ENCODE measurements around the gene REC114.

DNA sequence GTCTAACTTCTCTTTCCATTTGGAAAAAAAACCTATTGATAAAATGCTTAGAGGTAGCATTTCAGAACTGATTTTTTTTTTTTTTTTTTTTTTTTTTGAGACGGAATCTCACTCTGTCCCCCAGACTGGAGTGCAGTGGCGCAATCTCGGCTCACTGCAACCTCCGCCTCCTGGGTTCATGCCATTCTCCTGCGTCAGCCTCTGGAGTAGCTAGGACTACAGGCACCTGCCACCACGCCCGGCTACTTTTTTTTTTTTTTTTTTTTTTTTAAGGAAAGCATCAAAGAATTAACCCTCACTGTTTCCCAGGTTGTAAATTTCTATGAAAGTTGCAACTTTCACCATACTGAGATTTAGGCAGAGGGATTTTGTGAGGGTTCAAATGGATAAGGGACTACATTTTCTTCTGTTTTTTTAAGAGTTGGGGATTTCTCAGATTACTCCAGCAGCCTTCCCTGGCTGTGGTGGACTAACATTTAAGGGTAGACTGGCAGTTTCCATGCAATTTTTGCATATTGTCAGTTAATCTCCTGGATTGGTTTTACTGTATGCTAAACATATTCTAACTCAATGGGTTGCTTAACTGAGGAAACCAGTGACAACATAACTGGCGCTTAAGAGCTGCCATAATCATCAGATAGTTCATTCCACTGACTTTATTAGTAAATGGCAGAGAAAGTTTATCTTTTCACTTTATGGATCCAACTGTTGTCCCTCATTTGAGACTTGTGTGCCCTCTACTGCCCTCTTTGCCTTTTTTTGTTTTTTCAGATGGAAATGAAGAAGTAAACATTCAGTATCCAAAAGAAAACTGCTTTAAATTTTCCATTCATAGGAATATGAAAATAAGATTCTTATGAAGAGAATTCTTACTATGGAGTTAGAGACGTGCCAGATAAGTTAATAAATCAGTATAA lies 96.5 kb downstream of the REC114 start:
- no peak for TF ChIP-seq POLR2A (IDR thresholded peaks at IDR 0.05; ENCODE audit: low read length)
- no peak for TF ChIP-seq GATA1 (IDR thresholded peaks at IDR 0.05; ENCODE audit: low read depth, low read length)
